Right lobe of liver (tissue), 4 donors: ENCODE results near the gene PDE4B.

Source experiments
- CTCF ChIP-seq, 4 donors: fragments of 200-600 bp in 3 of 4; fragments of 450-650 bp in 1 of 4; IDR thresholded peaks; one replicate each; pipeline versions ENCODE4 v1.5.1 to v1.8.0; 2016 to 2022; ENCODE audit warnings: antibody characterized with exemption in 4 of 4, mild to moderate bottlenecking in 2 of 4
- POLR2A ChIP-seq: fragments of 450-650 bp; IDR thresholded peaks from one replicate; pipeline ENCODE4 v1.6.1; 2017; ENCODE audit warnings: antibody characterized with exemption, mild to moderate bottlenecking
- donor health status: DM: no; HTN: no; CAD: no.
- donor health status: DM: no; HTN: no; CAD: no.
- donor health status: DM: no; HTN: yes; CAD: no.

DNA sequence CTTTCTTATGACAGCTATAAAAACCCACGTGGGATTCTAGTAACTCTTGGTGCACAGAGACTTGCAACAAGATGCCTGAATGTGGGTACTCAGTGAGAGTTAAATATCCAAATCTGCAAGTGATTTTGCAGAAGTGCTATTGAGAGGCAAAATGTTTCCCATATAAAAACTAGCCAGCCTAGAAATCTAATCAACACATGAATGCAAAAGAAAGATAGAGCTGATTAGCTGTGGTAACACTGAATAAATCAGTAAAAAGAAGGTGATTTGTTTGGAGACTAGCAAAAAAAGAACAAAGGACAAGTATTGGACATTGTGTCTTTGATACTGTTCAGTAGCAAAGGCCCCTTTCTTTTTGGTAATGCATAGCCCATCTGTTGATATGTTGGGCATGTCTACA is 527.5 kb downstream of the PDE4B start:
- TF ChIP-seq CTCF (IDR thresholded peaks at IDR 0.05) (no peak), POLR2A (no peak)
